GM12873 (cell line): Measurements from ENCODE around the gene FOXK1.

Experiments used
- CTCF ChIP-seq: IDR thresholded peaks from 2 replicates; pipeline ENCODE4 v1.5.1; 2012; ENCODE audit warnings: low read depth, mild to moderate bottlenecking, moderate library complexity, low read length, control low read depth; ENCODE audit not compliant: insufficient read depth; ENCODE audit errors: missing control alignments

Gene FOXK1

GRCh38 chr7:4783762-4784351 lies 101.8 kb downstream of the FOXK1 start:
- no peak for TF ChIP-seq CTCF

GRCh38 chr7:4784799-4785198 lies 102.7 kb downstream of the FOXK1 start:
- TF ChIP-seq CTCF = no peak

- TF ChIP-seq CTCF = no peak
Observed at GRCh38 chr7:4785371-4785770, 103.3 kb downstream of the FOXK1 start.

GRCh38 chr7:4786015-4786414 lies 103.9 kb downstream of the FOXK1 start:
- no peak for TF ChIP-seq CTCF

GRCh38 chr7:4787541-4787940 lies 105.4 kb downstream of the FOXK1 start:
- no peak for TF ChIP-seq CTCF

GRCh38 chr7:4787947-4788626 lies 106.0 kb downstream of the FOXK1 start:
- TF ChIP-seq CTCF = no peak

- no peak for TF ChIP-seq CTCF
Observed at GRCh38 chr7:4788627-4789189, 106.6 kb downstream of the FOXK1 start.
